Activated T-cell treated with anti-CD3 and anti-CD28 coated beads for 1 hour (primary cell): Measurements from ENCODE around the gene PNLIPRP2.

Experiments
- DNase-seq: peaks from one replicate; pipeline ENCODE4 v3.0.0-alpha.2; 2020; ENCODE audit warnings: low read depth

Gene PNLIPRP2

GRCh38 chr10:116655568-116655967 lies 34.8 kb downstream of the PNLIPRP2 start:
- DNase-seq, result no peak

- no peak for DNase-seq
Measured at GRCh38 chr10:116656044-116656443, 35.3 kb downstream of the PNLIPRP2 start.

- no peak for DNase-seq
Measured at GRCh38 chr10:116657863-116658551, 37.3 kb downstream of the PNLIPRP2 start.

- DNase-seq, result no peak
Measured at GRCh38 chr10:116659049-116659670, 38.4 kb downstream of the PNLIPRP2 start.

- DNase-seq, result no peak
Measured at GRCh38 chr10:116660860-116661259, 40.1 kb downstream of the PNLIPRP2 start.

GRCh38 chr10:116663342-116663741 lies 42.6 kb downstream of the PNLIPRP2 start:
- DNase-seq, result no peak

GRCh38 chr10:116664631-116665030 lies 43.9 kb downstream of the PNLIPRP2 start:
- DNase-seq, result no peak

GRCh38 chr10:116665541-116666125 lies 44.9 kb downstream of the PNLIPRP2 start:
- DNase-seq, result no peak

- DNase-seq, result no peak
Measured at GRCh38 chr10:116667484-116667883, 46.7 kb downstream of the PNLIPRP2 start.

GRCh38 chr10:116668018-116668417 lies 47.3 kb downstream of the PNLIPRP2 start:
- DNase-seq, result no peak

GRCh38 chr10:116668446-116668845 lies 47.7 kb downstream of the PNLIPRP2 start:
- no peak for DNase-seq

- DNase-seq, result no peak
Measured at GRCh38 chr10:116669080-116669479, 48.3 kb downstream of the PNLIPRP2 start.

GRCh38 chr10:116669832-116670644 lies 49.3 kb downstream of the PNLIPRP2 start:
- no peak for DNase-seq

GRCh38 chr10:116670706-116671105 lies 50.0 kb downstream of the PNLIPRP2 start:
- no peak for DNase-seq

- no peak for DNase-seq
Measured at GRCh38 chr10:116671274-116671926, 50.6 kb downstream of the PNLIPRP2 start.

GRCh38 chr10:116672891-116673290 lies 52.1 kb downstream of the PNLIPRP2 start:
- no peak for DNase-seq

GRCh38 chr10:116673866-116674265 lies 53.1 kb downstream of the PNLIPRP2 start:
- DNase-seq, result no peak

GRCh38 chr10:116674901-116675423 lies 54.2 kb downstream of the PNLIPRP2 start:
- DNase-seq, result no peak

- no peak for DNase-seq
Measured at GRCh38 chr10:116676118-116676517, 55.4 kb downstream of the PNLIPRP2 start.

GRCh38 chr10:116676633-116677032 lies 55.9 kb downstream of the PNLIPRP2 start:
- DNase-seq, result no peak

- DNase-seq, result no peak
Measured at GRCh38 chr10:116679351-116679750, 58.6 kb downstream of the PNLIPRP2 start.

GRCh38 chr10:116683166-116683565 lies 62.4 kb downstream of the PNLIPRP2 start:
- DNase-seq, result no peak
